Liver (tissue), 3 donors: ENCODE data around the gene GUCA1A.

Experiments used
- FOXA1 ChIP-seq: IDR thresholded peaks from 2 replicates; pipeline ENCODE4 v1.6.1; 2016; ENCODE audit warnings: antibody characterized with exemption
- GABPA ChIP-seq, 2 donors: IDR thresholded peaks in 1 of 2; conservative IDR thresholded peaks in 1 of 2; 2 replicates each; pipeline ENCODE4 v1.6.1; 2016; ENCODE audit warnings: antibody characterized with exemption in 2 of 2, mild to moderate bottlenecking in 1 of 2, moderate library complexity in 1 of 2
- JUND ChIP-seq, 2 donors: IDR thresholded peaks; 2 replicates each; pipeline ENCODE4 v1.6.1; 2016; ENCODE audit warnings: antibody characterized with exemption in 2 of 2
- RAD21 ChIP-seq, 2 donors: IDR thresholded peaks; 2 replicates each; pipeline ENCODE4 v1.6.1; 2016; ENCODE audit warnings: antibody characterized with exemption in 2 of 2, mild to moderate bottlenecking in 2 of 2
- RXRA ChIP-seq, 2 donors: IDR thresholded peaks; 2 replicates each; pipeline ENCODE4 v1.6.1; 2017 to 2018; ENCODE audit warnings: antibody characterized with exemption in 2 of 2, mild to moderate bottlenecking in 1 of 2
- SP1 ChIP-seq: IDR thresholded peaks from 2 replicates; pipeline ENCODE4 v1.6.1; 2018; ENCODE audit warnings: antibody characterized with exemption, mild to moderate bottlenecking
- TAF1 ChIP-seq: conservative IDR thresholded peaks from 2 replicates; pipeline ENCODE4 v1.6.1; 2016; ENCODE audit warnings: antibody characterized with exemption, mild to moderate bottlenecking
- YY1 ChIP-seq: IDR thresholded peaks from 2 replicates; pipeline ENCODE4 v1.6.1; 2016; ENCODE audit warnings: antibody characterized with exemption, mild to moderate bottlenecking
- TF ChIP-seq, protein P1 (sequence below): fragments of 150-350 bp; IDR thresholded peaks from 2 replicates; pipeline ENCODE4 v1.5.1; 2017; ENCODE audit warnings: improper control_type of control experiment, low read depth, low read length; ENCODE audit not compliant: missing input control
- TF ChIP-seq, protein P2 (sequence below): IDR thresholded peaks from 2 replicates; pipeline ENCODE4 v1.6.1; 2016; ENCODE audit warnings: antibody characterized with exemption, mild to moderate bottlenecking
- TF ChIP-seq, protein P3 (sequence below): IDR thresholded peaks from 2 replicates; pipeline ENCODE4 v1.6.1; 2016; ENCODE audit warnings: antibody characterized with exemption
- TF ChIP-seq, protein P4 (sequence below): IDR thresholded peaks from 2 replicates; pipeline ENCODE4 v1.6.1; 2016; ENCODE audit warnings: antibody characterized with exemption
- donor health status: healthy.
- donor health status: healthy.

DNA sequence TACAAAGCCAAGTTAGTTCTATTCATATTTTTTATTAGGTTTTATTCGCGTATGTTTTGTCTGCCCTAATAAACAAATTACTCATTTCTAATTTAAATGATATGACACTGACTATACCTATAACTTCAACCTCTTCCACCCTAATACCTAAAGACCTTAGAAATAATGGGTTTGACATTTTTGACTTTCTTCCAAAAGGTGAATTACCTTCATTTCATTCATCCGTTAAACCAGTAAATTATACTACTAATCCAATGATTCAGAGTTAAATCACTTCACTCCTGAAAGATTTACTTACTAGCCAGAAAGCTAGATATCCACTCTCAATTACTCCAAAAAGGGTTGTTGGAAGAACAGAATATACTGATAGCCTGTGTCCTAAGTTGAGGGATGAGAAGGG lies 39.3 kb downstream of the GUCA1A start:
- no peak for TF ChIP-seq RAD21 (IDR thresholded peaks at IDR 0.05)
- TF ChIP-seq FOXA1 = no peak
- TF ChIP-seq, protein P1, sequence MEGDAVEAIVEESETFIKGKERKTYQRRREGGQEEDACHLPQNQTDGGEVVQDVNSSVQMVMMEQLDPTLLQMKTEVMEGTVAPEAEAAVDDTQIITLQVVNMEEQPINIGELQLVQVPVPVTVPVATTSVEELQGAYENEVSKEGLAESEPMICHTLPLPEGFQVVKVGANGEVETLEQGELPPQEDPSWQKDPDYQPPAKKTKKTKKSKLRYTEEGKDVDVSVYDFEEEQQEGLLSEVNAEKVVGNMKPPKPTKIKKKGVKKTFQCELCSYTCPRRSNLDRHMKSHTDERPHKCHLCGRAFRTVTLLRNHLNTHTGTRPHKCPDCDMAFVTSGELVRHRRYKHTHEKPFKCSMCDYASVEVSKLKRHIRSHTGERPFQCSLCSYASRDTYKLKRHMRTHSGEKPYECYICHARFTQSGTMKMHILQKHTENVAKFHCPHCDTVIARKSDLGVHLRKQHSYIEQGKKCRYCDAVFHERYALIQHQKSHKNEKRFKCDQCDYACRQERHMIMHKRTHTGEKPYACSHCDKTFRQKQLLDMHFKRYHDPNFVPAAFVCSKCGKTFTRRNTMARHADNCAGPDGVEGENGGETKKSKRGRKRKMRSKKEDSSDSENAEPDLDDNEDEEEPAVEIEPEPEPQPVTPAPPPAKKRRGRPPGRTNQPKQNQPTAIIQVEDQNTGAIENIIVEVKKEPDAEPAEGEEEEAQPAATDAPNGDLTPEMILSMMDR = no peak
- no peak for TF ChIP-seq JUND (IDR thresholded peaks at IDR 0.05)
- no peak for TF ChIP-seq SP1
- TF ChIP-seq, protein P2, sequence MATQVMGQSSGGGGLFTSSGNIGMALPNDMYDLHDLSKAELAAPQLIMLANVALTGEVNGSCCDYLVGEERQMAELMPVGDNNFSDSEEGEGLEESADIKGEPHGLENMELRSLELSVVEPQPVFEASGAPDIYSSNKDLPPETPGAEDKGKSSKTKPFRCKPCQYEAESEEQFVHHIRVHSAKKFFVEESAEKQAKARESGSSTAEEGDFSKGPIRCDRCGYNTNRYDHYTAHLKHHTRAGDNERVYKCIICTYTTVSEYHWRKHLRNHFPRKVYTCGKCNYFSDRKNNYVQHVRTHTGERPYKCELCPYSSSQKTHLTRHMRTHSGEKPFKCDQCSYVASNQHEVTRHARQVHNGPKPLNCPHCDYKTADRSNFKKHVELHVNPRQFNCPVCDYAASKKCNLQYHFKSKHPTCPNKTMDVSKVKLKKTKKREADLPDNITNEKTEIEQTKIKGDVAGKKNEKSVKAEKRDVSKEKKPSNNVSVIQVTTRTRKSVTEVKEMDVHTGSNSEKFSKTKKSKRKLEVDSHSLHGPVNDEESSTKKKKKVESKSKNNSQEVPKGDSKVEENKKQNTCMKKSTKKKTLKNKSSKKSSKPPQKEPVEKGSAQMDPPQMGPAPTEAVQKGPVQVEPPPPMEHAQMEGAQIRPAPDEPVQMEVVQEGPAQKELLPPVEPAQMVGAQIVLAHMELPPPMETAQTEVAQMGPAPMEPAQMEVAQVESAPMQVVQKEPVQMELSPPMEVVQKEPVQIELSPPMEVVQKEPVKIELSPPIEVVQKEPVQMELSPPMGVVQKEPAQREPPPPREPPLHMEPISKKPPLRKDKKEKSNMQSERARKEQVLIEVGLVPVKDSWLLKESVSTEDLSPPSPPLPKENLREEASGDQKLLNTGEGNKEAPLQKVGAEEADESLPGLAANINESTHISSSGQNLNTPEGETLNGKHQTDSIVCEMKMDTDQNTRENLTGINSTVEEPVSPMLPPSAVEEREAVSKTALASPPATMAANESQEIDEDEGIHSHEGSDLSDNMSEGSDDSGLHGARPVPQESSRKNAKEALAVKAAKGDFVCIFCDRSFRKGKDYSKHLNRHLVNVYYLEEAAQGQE = no peak
- no peak for TF ChIP-seq YY1
- TF ChIP-seq RXRA (IDR thresholded peaks at IDR 0.05) = no peak
- TF ChIP-seq GABPA (IDR thresholded peaks at IDR 0.05 in 1 of 2, conservative IDR thresholded peaks at IDR 0.05 in 1 of 2) = no peak
- TF ChIP-seq, protein P3, sequence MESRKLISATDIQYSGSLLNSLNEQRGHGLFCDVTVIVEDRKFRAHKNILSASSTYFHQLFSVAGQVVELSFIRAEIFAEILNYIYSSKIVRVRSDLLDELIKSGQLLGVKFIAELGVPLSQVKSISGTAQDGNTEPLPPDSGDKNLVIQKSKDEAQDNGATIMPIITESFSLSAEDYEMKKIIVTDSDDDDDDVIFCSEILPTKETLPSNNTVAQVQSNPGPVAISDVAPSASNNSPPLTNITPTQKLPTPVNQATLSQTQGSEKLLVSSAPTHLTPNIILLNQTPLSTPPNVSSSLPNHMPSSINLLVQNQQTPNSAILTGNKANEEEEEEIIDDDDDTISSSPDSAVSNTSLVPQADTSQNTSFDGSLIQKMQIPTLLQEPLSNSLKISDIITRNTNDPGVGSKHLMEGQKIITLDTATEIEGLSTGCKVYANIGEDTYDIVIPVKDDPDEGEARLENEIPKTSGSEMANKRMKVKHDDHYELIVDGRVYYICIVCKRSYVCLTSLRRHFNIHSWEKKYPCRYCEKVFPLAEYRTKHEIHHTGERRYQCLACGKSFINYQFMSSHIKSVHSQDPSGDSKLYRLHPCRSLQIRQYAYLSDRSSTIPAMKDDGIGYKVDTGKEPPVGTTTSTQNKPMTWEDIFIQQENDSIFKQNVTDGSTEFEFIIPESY = no peak
- TF ChIP-seq, protein P4, sequence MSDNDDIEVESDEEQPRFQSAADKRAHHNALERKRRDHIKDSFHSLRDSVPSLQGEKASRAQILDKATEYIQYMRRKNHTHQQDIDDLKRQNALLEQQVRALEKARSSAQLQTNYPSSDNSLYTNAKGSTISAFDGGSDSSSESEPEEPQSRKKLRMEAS = no peak
- TF ChIP-seq TAF1 = no peak
